Right ventricle myocardium inferior (tissue), 1 donor: ENCODE data around the gene ASTN2. TPM values are rescaled to one million over a fixed set of nuclear protein-coding genes. Genes with fewer than 3 reads are reported as not detected.

Source experiments
- ATAC-seq: fragments of 200-7000 bp; cut with Tn5 transposase; one replicate; pipeline ENCODE4 v1.9.1; 2020; ENCODE audit warnings: mild to moderate bottlenecking, moderate library complexity
- DNase-seq: peaks from one replicate; pipeline ENCODE4 v3.0.0; 2021; ENCODE audit errors: missing footprints
- intact Hi-C: fragments of 100-400 bp; cut with DNase I; formaldehyde crosslinking; loops from one replicate; pipeline ENCODE4 v1.11.0; 2022
- total RNA-seq: library from RNA; stranded (reverse); fragmentation: NEBNext Ultra II Directional; extraction: Animal tissue kit (Norgen Biotek cat#: 25700); gene quantifications from one replicate; pipeline ENCODE4 v1.2.1, GENCODE V29; 2021
- donor health status: DM: no; HTN: yes; CAD: no; lungs with severe emphysema.

The ASTN2 gene
- total RNA-seq, 1 donor from 2014 or later = 8.3 TPM

GRCh38 chr9:116411506-116411905, 1003.4 kb downstream of the ASTN2 start:
- intact Hi-C loops = no loop called here
- ATAC-seq = no peak
- DNase-seq = no peak

GRCh38 chr9:116409638-116410037, 1005.2 kb downstream of the ASTN2 start:
- no peak for ATAC-seq
- intact Hi-C loops = no loop called here

GRCh38 chr9:116409129-116409528, 1005.7 kb downstream of the ASTN2 start:
- ATAC-seq = no peak
- intact Hi-C loops = no loop called here
- no peak for DNase-seq

More at GRCh38 chr9:116409638-116410037, 1005.2 kb downstream of the ASTN2 start:
- no peak for DNase-seq

- intact Hi-C loops = no loop called here
- no peak for DNase-seq
- ATAC-seq = no peak
Measured at GRCh38 chr9:116406469-116406868, 1008.4 kb downstream of the ASTN2 start.

GRCh38 chr9:116405321-116405720, 1009.5 kb downstream of the ASTN2 start:
- DNase-seq = no peak
- no peak for ATAC-seq
- intact Hi-C loops = no loop called here

GRCh38 chr9:116404228-116404627, 1010.6 kb downstream of the ASTN2 start:
- intact Hi-C loops = no loop called here
- ATAC-seq (no peak), DNase-seq (no peak)

- intact Hi-C loops = no loop called here
- no peak for DNase-seq
- ATAC-seq = no peak
Measured at GRCh38 chr9:116403171-116403570, 1011.7 kb downstream of the ASTN2 start.

- intact Hi-C loops = no loop called here
- no peak for DNase-seq
- ATAC-seq = no peak
Measured at GRCh38 chr9:116395699-116396037, 1019.2 kb downstream of the ASTN2 start.

- intact Hi-C loops = no loop called here
- DNase-seq (no peak), ATAC-seq (no peak)
Measured at GRCh38 chr9:116394894-116395698, 1019.8 kb downstream of the ASTN2 start.

GRCh38 chr9:116394070-116394469, 1020.8 kb downstream of the ASTN2 start:
- no peak for ATAC-seq
- no peak for DNase-seq
- intact Hi-C loops = no loop called here

GRCh38 chr9:116393198-116393597, 1021.7 kb downstream of the ASTN2 start:
- no peak for DNase-seq
- no peak for ATAC-seq
- intact Hi-C loops = no loop called here

- intact Hi-C loops = no loop called here
- ATAC-seq = no peak
Measured at GRCh38 chr9:116391306-116391900, 1023.5 kb downstream of the ASTN2 start.

GRCh38 chr9:116390303-116391228, 1024.3 kb downstream of the ASTN2 start:
- no peak for DNase-seq
- intact Hi-C loops = no loop called here
- no peak for ATAC-seq

More at GRCh38 chr9:116391306-116391900, 1023.5 kb downstream of the ASTN2 start:
- no peak for DNase-seq

GRCh38 chr9:116389541-116390302, 1025.1 kb downstream of the ASTN2 start:
- ATAC-seq = no peak
- intact Hi-C loops = no loop called here
- no peak for DNase-seq

GRCh38 chr9:116387934-116388698, 1026.7 kb downstream of the ASTN2 start:
- no peak for ATAC-seq
- intact Hi-C loops = no loop called here
- DNase-seq = no peak

- DNase-seq = no peak
- no peak for ATAC-seq
- intact Hi-C loops = no loop called here
Measured at GRCh38 chr9:116383936-116384335, 1030.9 kb downstream of the ASTN2 start.

- intact Hi-C loops = no loop called here
- ATAC-seq (no peak), DNase-seq (no peak)
Measured at GRCh38 chr9:116383133-116383532, 1031.7 kb downstream of the ASTN2 start.

GRCh38 chr9:116382053-116382452, 1032.8 kb downstream of the ASTN2 start:
- intact Hi-C loops = no loop called here
- DNase-seq (no peak), ATAC-seq (no peak)
